GM23338 (cell line): ENCODE results near the gene ANKRD23. TPM values are rescaled to one million over a fixed set of nuclear protein-coding genes. Genes with fewer than 3 reads are reported as not detected.

Source experiments
- ATAC-seq: fragments of 200-7000 bp; cut with Tn5 transposase; 3 replicates; pipeline ENCODE4 v1.9.1; 2020
- DNase-seq: peaks from one replicate; pipeline ENCODE4 v3.0.0-alpha.2; 2015; ENCODE audit warnings: low spot score
- H2AFZ ChIP-seq: fragments of 200-600 bp; sonication (generic); 2 replicates; pipeline ENCODE4 v1.8.0; 2016; ENCODE audit warnings: antibody characterized with exemption, mild to moderate bottlenecking, moderate library complexity
- H3F3A ChIP-seq: fragments of 200-600 bp; sonication (generic); replicated peaks from 2 replicates; pipeline ENCODE4 v1.8.0; 2017; ENCODE audit warnings: antibody characterized with exemption, mixed run types, low read depth
- H3K27ac ChIP-seq: fragments of 200-600 bp; sonication (generic); 2 replicates; pipeline ENCODE4 v1.6.1; 2016; ENCODE audit warnings: low read depth
- H3K27me3 ChIP-seq: fragments of 200-600 bp; sonication (generic); 2 replicates; pipeline ENCODE4 v1.8.0; 2016; ENCODE audit warnings: mild to moderate bottlenecking, mixed run types, moderate library complexity; ENCODE audit not compliant: insufficient read depth
- H3K36me3 ChIP-seq: fragments of 200-600 bp; sonication (generic); 2 replicates; pipeline ENCODE4 v1.8.0; 2016; ENCODE audit warnings: mild to moderate bottlenecking; ENCODE audit not compliant: insufficient read depth
- H3K4me1 ChIP-seq: fragments of 200-600 bp; sonication (generic); 2 replicates; pipeline ENCODE4 v1.8.0; 2016; ENCODE audit warnings: mild to moderate bottlenecking, moderate library complexity; ENCODE audit not compliant: insufficient read depth
- H3K4me2 ChIP-seq: fragments of 200-600 bp; sonication (generic); 2 replicates; pipeline ENCODE4 v1.7.1; 2017; ENCODE audit warnings: mixed run types
- H3K4me3 ChIP-seq: fragments of 200-600 bp; sonication (generic); 2 replicates; pipeline ENCODE4 v1.6.1; 2016; ENCODE audit warnings: mixed run types
- H3K79me2 ChIP-seq: fragments of 200-600 bp; sonication (generic); replicated peaks from 2 replicates; pipeline ENCODE4 v1.8.0; 2017; ENCODE audit warnings: mild to moderate bottlenecking; ENCODE audit not compliant: insufficient read depth
- H3K9me2 ChIP-seq: fragments of 200-600 bp; sonication (generic); 2 replicates; pipeline ENCODE4 v1.8.0; 2017; ENCODE audit not compliant: insufficient read depth
- H4K20me1 ChIP-seq: fragments of 200-600 bp; sonication (generic); replicated peaks from 2 replicates; pipeline ENCODE4 v1.8.0; 2017; ENCODE audit warnings: mild to moderate bottlenecking; ENCODE audit not compliant: insufficient read depth
- H3K27ac Mint-ChIP-seq: 2 replicates; pipeline ENCODE4 v1.8.0; 2020; ENCODE audit warnings: inconsistent platforms, mild to moderate bottlenecking, moderate library complexity, mixed read lengths
- H3K27me3 Mint-ChIP-seq: 3 replicates; pipeline ENCODE4 v1.8.0; 2022; ENCODE audit warnings: low read depth, mild to moderate bottlenecking, moderate library complexity, mixed read lengths, inconsistent platforms; ENCODE audit not compliant: insufficient read depth, poor library complexity
- H3K36me3 Mint-ChIP-seq: 3 replicates; pipeline ENCODE4 v1.8.0; 2021; ENCODE audit warnings: low read depth, mild to moderate bottlenecking, inconsistent platforms, moderate library complexity, mixed read lengths
- H3K4me1 Mint-ChIP-seq: 3 replicates; pipeline ENCODE4 v1.8.0; 2020; ENCODE audit warnings: mild to moderate bottlenecking, inconsistent platforms, mixed read lengths
- H3K4me3 Mint-ChIP-seq: 3 replicates; pipeline ENCODE4 v1.8.0; 2021; ENCODE audit warnings: moderate library complexity, mild to moderate bottlenecking, inconsistent platforms, mixed read lengths
- H3K9me3 Mint-ChIP-seq: 3 replicates; pipeline ENCODE4 v1.8.0; 2020; ENCODE audit warnings: moderate library complexity, mild to moderate bottlenecking, inconsistent platforms, mixed read lengths
- CREB1 ChIP-seq: fragments of 250-450 bp; sonication (Bioruptor Pico); IDR thresholded peaks from 2 replicates; pipeline ENCODE4 v1.5.0; 2020; ENCODE audit warnings: low read depth, mild to moderate bottlenecking, moderate library complexity
- STAT1 ChIP-seq: IDR thresholded peaks from one replicate; pipeline ENCODE4 v1.6.1; 2016; ENCODE audit warnings: antibody characterized with exemption; ENCODE audit not compliant: unreplicated experiment
- ZNF331 ChIP-seq: fragments of 250-450 bp; sonication (Bioruptor Pico); IDR thresholded peaks from 2 replicates; pipeline ENCODE4 v1.5.0; 2020; ENCODE audit warnings: low read depth, mild to moderate bottlenecking, moderate library complexity
- ZNF462 ChIP-seq: fragments of 250-450 bp; sonication (Bioruptor Pico); IDR thresholded peaks from 2 replicates; pipeline ENCODE4 v1.5.0; 2020; ENCODE audit warnings: mild to moderate bottlenecking, moderate library complexity
- polyA plus RNA-seq: library from polyadenylated mRNA; unstranded; fragments of >200 nt; fragmentation: Nextera tagmentation; extraction: Ambion mirVana; gene quantifications from 2 replicates; pipeline ENCODE4 v1.2.1, GENCODE V29; 2016
- total RNA-seq: library from RNA; depleted of rRNA; stranded (reverse); fragments of >200 nt; shearing (Covaris generic); gene quantifications from 2 replicates; pipeline ENCODE4 v1.2.3, GENCODE V29; 2014
- TF ChIP-seq, protein P1 (sequence below): IDR thresholded peaks from one replicate; pipeline ENCODE4 v1.6.1; 2018; ENCODE audit warnings: antibody characterized with exemption; ENCODE audit not compliant: unreplicated experiment

ANKRD23 gene
- total and polyA plus RNA-seq, 2 experiments from 2014 or later = 4.0 to 5.0 TPM

- TF ChIP-seq ZNF462 (CRISPR knock-in tag) = no peak
- no peak for TF ChIP-seq STAT1
- TF ChIP-seq, protein P1, sequence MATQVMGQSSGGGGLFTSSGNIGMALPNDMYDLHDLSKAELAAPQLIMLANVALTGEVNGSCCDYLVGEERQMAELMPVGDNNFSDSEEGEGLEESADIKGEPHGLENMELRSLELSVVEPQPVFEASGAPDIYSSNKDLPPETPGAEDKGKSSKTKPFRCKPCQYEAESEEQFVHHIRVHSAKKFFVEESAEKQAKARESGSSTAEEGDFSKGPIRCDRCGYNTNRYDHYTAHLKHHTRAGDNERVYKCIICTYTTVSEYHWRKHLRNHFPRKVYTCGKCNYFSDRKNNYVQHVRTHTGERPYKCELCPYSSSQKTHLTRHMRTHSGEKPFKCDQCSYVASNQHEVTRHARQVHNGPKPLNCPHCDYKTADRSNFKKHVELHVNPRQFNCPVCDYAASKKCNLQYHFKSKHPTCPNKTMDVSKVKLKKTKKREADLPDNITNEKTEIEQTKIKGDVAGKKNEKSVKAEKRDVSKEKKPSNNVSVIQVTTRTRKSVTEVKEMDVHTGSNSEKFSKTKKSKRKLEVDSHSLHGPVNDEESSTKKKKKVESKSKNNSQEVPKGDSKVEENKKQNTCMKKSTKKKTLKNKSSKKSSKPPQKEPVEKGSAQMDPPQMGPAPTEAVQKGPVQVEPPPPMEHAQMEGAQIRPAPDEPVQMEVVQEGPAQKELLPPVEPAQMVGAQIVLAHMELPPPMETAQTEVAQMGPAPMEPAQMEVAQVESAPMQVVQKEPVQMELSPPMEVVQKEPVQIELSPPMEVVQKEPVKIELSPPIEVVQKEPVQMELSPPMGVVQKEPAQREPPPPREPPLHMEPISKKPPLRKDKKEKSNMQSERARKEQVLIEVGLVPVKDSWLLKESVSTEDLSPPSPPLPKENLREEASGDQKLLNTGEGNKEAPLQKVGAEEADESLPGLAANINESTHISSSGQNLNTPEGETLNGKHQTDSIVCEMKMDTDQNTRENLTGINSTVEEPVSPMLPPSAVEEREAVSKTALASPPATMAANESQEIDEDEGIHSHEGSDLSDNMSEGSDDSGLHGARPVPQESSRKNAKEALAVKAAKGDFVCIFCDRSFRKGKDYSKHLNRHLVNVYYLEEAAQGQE = no peak
These were observed 35.5 kb downstream of the ANKRD23 start (continued) for GRCh38 chr2:96808176-96808837.

DNA sequence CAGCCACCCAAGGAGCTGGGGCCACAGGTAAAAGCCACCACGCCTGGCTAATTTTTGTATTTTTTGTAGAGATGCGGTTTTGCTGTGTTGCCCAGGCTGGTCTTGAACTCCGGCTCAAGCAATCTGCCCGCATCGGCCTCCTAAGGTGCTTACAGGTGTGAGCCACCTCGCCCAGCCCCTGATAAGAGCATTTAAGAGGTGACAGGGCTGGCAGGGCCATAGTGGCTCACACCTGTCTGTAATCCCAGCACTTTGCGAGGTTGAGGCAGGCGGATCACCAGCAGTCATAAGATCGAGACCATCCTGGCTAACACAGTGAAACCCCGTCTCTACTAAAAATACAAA is 36.7 kb downstream of the ANKRD23 start:
- no peak overlapping the region for H3K4me3 Mint-ChIP-seq
- no peaks in the 10 kb centered on the region for H3K27me3 ChIP-seq
- H3K9me2 ChIP-seq = no peaks in the 10 kb centered on the region
- peaks cover 6% of the 10 kb centered on the region; the same call in 1 of the 3 replicates for H3K9me3 Mint-ChIP-seq
- no peaks in the 10 kb centered on the region for H3K4me1 ChIP-seq
- peaks cover 13% of the 10 kb centered on the region; the same call in 2 of the 3 replicates for H3K36me3 Mint-ChIP-seq
- no peaks in the 10 kb centered on the region for H3K79me2 ChIP-seq
- H3F3A ChIP-seq = no peaks in the 10 kb centered on the region; the same call in 1 of the 2 replicates
- no peak overlapping the region for H3K27ac ChIP-seq
- H3K4me2 ChIP-seq = no peak overlapping the region
- H3K27ac Mint-ChIP-seq = no peak overlapping the region
- peaks cover 2% of the 10 kb centered on the region for H3K27me3 Mint-ChIP-seq
- no peaks in the 10 kb centered on the region for H3K36me3 ChIP-seq
- no peaks in the 10 kb centered on the region for H3K4me1 Mint-ChIP-seq
- H4K20me1 ChIP-seq = no peaks in the 10 kb centered on the region
- H3K4me3 ChIP-seq = no peak overlapping the region
- DNase-seq = no peak
- H2AFZ ChIP-seq = no peak overlapping the region
- no peak for ATAC-seq
- no peak for TF ChIP-seq ZNF462 (CRISPR knock-in tag)
- TF ChIP-seq CREB1 = no peak
- no peak for TF ChIP-seq ZNF331 (CRISPR knock-in tag)
